WTC11 (cell line): ENCODE measurements around the gene DEPDC1B. TPM values are rescaled to one million over a fixed set of nuclear protein-coding genes. Genes with fewer than 3 reads are reported as not detected.

ENCODE experiments used
- total RNA-seq: library from RNA; stranded (reverse); gene quantifications from 3 replicates; pipeline ENCODE4 v1.2.3, GENCODE V29; 2021

DEPDC1B gene
- total RNA-seq, 1 experiment from 2014 or later = 55.1 TPM

Other genes with a start within 250 kb of the DEPDC1B start
- 7.1 to 8.5 TPM (median 7.8 TPM) in 3 replicates for gene ELOVL7, start 144.1 kb upstream of the DEPDC1B start, total RNA-seq
- 14.6 to 16.0 TPM (median 15.3 TPM) in 3 replicates for gene ERCC8, start 244.9 kb upstream of the DEPDC1B start, total RNA-seq
- gene NDUFAF2, start 245.0 kb upstream of the DEPDC1B start, total RNA-seq = 39.1 to 45.9 TPM (median 42.0 TPM) in 3 replicates